ENCODE results near the gene TMEM219. TPM values are rescaled to one million over a fixed set of nuclear protein-coding genes. Genes with fewer than 3 reads are reported as not detected.

TMEM219 gene
- total and polyA plus RNA-seq, 2 donors (not counting 1 experiment from before 2014, with no cell fraction given): 79.4 to 100 TPM

GRCh38 chr16:29921034-29921385 is 40.9 kb upstream of the TMEM219 start:
- no peak for TF ChIP-seq CTCF (conservative IDR thresholded peaks at IDR 0.05 in 1 of 2, IDR thresholded peaks at IDR 0.05 in 1 of 2; ENCODE audit: low read depth in 1 of 2, low read length in 2 of 2)
- no peak for TF ChIP-seq EZH2 (IDR thresholded peaks at IDR 0.05; ENCODE audit: low read length, missing control alignments)
- Histone ChIP-seq H2AFZ (ENCODE audit: low read length) (no peak overlapping the region), H3K36me3 (ENCODE audit: control insufficient read depth, insufficient read depth, low read length) (peaks cover 3% of the 10 kb centered on the region), H3K9ac (ENCODE audit: insufficient read depth, low read length) (no peak overlapping the region), H3K4me3 (replicated peaks in 1 of 4; ENCODE audit: control extremely low read depth in 1 of 4, insufficient read depth in 1 of 4, low read depth in 3 of 4, low read length in 4 of 4) (no peak overlapping the region), H3K4me1 (ENCODE audit: control insufficient read depth, extremely low read depth, insufficient read depth, low read length) (peaks cover 4% of the 10 kb centered on the region), H3K27ac (ENCODE audit: insufficient read depth, low read length) (no peak overlapping the region), H3K9me3 (ENCODE audit: control insufficient read depth, insufficient read depth, low read depth, low read length) (no peaks in the 10 kb centered on the region), H3K79me2 (ENCODE audit: control insufficient read depth, insufficient read depth, low read length) (peaks cover 11% of the 10 kb centered on the region), H3K4me2 (ENCODE audit: extremely low read depth, insufficient read depth, low read length) (no peak overlapping the region), H3K27me3 (ENCODE audit: control insufficient read depth, insufficient read depth, low read length) (no peaks in the 10 kb centered on the region), H4K20me1 (ENCODE audit: control insufficient read depth, extremely low read depth, insufficient read depth, low read length) (no peaks in the 10 kb centered on the region)
- DNase-seq (ENCODE audit: low read depth in 2 of 2): no peak

- Histone ChIP-seq H2AFZ (ENCODE audit: low read length) (no peak overlapping the region), H3K27ac (ENCODE audit: insufficient read depth, low read length) (no peak overlapping the region), H3K9me3 (ENCODE audit: control insufficient read depth, insufficient read depth, low read depth, low read length) (no peaks in the 10 kb centered on the region), H3K79me2 (ENCODE audit: control insufficient read depth, insufficient read depth, low read length) (peaks cover 11% of the 10 kb centered on the region), H3K4me2 (ENCODE audit: extremely low read depth, insufficient read depth, low read length) (no peak overlapping the region), H3K27me3 (ENCODE audit: control insufficient read depth, insufficient read depth, low read length) (no peaks in the 10 kb centered on the region), H3K9ac (ENCODE audit: insufficient read depth, low read length) (no peak overlapping the region), H3K36me3 (ENCODE audit: control insufficient read depth, insufficient read depth, low read length) (peaks cover 3% of the 10 kb centered on the region), H3K4me3 (replicated peaks in 1 of 4; ENCODE audit: control extremely low read depth in 1 of 4, insufficient read depth in 1 of 4, low read depth in 3 of 4, low read length in 4 of 4) (no peak overlapping the region), H4K20me1 (ENCODE audit: control insufficient read depth, extremely low read depth, insufficient read depth, low read length) (no peaks in the 10 kb centered on the region), H3K4me1 (ENCODE audit: control insufficient read depth, extremely low read depth, insufficient read depth, low read length) (peaks cover 14% of the 10 kb centered on the region)
- no peak for TF ChIP-seq CTCF (conservative IDR thresholded peaks at IDR 0.05 in 1 of 2, IDR thresholded peaks at IDR 0.05 in 1 of 2; ENCODE audit: low read depth in 1 of 2, low read length in 2 of 2)
- TF ChIP-seq EZH2 (IDR thresholded peaks at IDR 0.05; ENCODE audit: low read length, missing control alignments): no peak
- no peak for DNase-seq (ENCODE audit: low read depth in 2 of 2)
Observed at GRCh38 chr16:29922326-29922725, 39.6 kb upstream of the TMEM219 start.

GRCh38 chr16:29922986-29923501 is 38.8 kb upstream of the TMEM219 start:
- no peak for DNase-seq (ENCODE audit: low read depth in 2 of 2)
- Histone ChIP-seq H3K9me3 (ENCODE audit: control insufficient read depth, insufficient read depth, low read depth, low read length) (no peaks in the 10 kb centered on the region), H4K20me1 (ENCODE audit: control insufficient read depth, extremely low read depth, insufficient read depth, low read length) (no peaks in the 10 kb centered on the region), H3K27me3 (ENCODE audit: control insufficient read depth, insufficient read depth, low read length) (no peaks in the 10 kb centered on the region), H2AFZ (ENCODE audit: low read length) (no peak overlapping the region), H3K4me3 (replicated peaks in 1 of 4; ENCODE audit: control extremely low read depth in 1 of 4, insufficient read depth in 1 of 4, low read depth in 3 of 4, low read length in 4 of 4) (no peak overlapping the region), H3K79me2 (ENCODE audit: control insufficient read depth, insufficient read depth, low read length) (peaks cover 11% of the 10 kb centered on the region), H3K4me1 (ENCODE audit: control insufficient read depth, extremely low read depth, insufficient read depth, low read length) (peaks cover 14% of the 10 kb centered on the region), H3K9ac (ENCODE audit: insufficient read depth, low read length) (no peak overlapping the region), H3K27ac (ENCODE audit: insufficient read depth, low read length) (no peak overlapping the region), H3K4me2 (ENCODE audit: extremely low read depth, insufficient read depth, low read length) (no peak overlapping the region), H3K36me3 (ENCODE audit: control insufficient read depth, insufficient read depth, low read length) (peaks cover 3% of the 10 kb centered on the region)
- TF ChIP-seq CTCF (conservative IDR thresholded peaks at IDR 0.05 in 1 of 2, IDR thresholded peaks at IDR 0.05 in 1 of 2; ENCODE audit: low read depth in 1 of 2, low read length in 2 of 2): no peak
- no peak for TF ChIP-seq EZH2 (IDR thresholded peaks at IDR 0.05; ENCODE audit: low read length, missing control alignments)
